ENCODE data around the gene PRICKLE1. TPM values are rescaled to one million over a fixed set of nuclear protein-coding genes. Genes with fewer than 3 reads are reported as not detected.

Gene PRICKLE1
- total RNA-seq, 2 donors from 2014 or later, result 7.6 to 19.7 TPM

GRCh38 chr12:42428850-42429249 is 160.7 kb downstream of the PRICKLE1 start:
- H3K27ac ChIP-seq, result no peak overlapping the region
- TF ChIP-seq CTCF (IDR thresholded peaks at IDR 0.05), result no peak
- no peak overlapping the region for H3K4me3 ChIP-seq
- no peaks in the 10 kb centered on the region for H3K27me3 ChIP-seq
- no peaks in the 10 kb centered on the region for H3K4me1 ChIP-seq
- DNase-seq (ENCODE audit: low spot score), result no peak
- H3K36me3 ChIP-seq, result peaks cover 7% of the 10 kb centered on the region
- no peaks in the 10 kb centered on the region for H3K9me3 ChIP-seq

GRCh38 chr12:42426746-42427145 is 162.8 kb downstream of the PRICKLE1 start:
- no peak overlapping the region for H3K4me3 ChIP-seq
- DNase-seq (ENCODE audit: low spot score), result no peak
- no peak overlapping the region for H3K27ac ChIP-seq
- H3K27me3 ChIP-seq, result no peaks in the 10 kb centered on the region
- H3K36me3 ChIP-seq, result no peaks in the 10 kb centered on the region
- H3K9me3 ChIP-seq, result no peaks in the 10 kb centered on the region
- TF ChIP-seq CTCF (IDR thresholded peaks at IDR 0.05), result no peak
- peaks cover 0 to 12% of the 10 kb centered on the region in 2 donors for H3K4me1 ChIP-seq

- no peak overlapping the region for H3K4me3 ChIP-seq
- no peaks in the 10 kb centered on the region for H3K36me3 ChIP-seq
- DNase-seq (ENCODE audit: low spot score), result no peak
- no peaks in the 10 kb centered on the region for H3K9me3 ChIP-seq
- peaks cover 0 to 12% of the 10 kb centered on the region in 2 donors for H3K4me1 ChIP-seq
- H3K27me3 ChIP-seq, result no peaks in the 10 kb centered on the region
- TF ChIP-seq CTCF (IDR thresholded peaks at IDR 0.05), result no peak
- peak overlapping the region; percentile 25 to 38 for H3K27ac ChIP-seq
Observed at GRCh38 chr12:42422785-42423184, 166.8 kb downstream of the PRICKLE1 start.

GRCh38 chr12:42421844-42422779 is 167.4 kb downstream of the PRICKLE1 start:
- Histone ChIP-seq H3K9me3 (no peaks in the 10 kb centered on the region), H3K27ac (peak overlapping the region; percentile 25 to 38), H3K36me3 (no peaks in the 10 kb centered on the region), H3K27me3 (no peaks in the 10 kb centered on the region), H3K4me1 (peaks cover 0 to 12% of the 10 kb centered on the region in 2 donors), H3K4me3 (no peak overlapping the region)
- no peak for DNase-seq (ENCODE audit: low spot score)
- TF ChIP-seq CTCF (IDR thresholded peaks at IDR 0.05), result no peak

GRCh38 chr12:42420395-42420794 is 169.2 kb downstream of the PRICKLE1 start:
- H3K9me3 ChIP-seq, result no peaks in the 10 kb centered on the region
- no peaks in the 10 kb centered on the region for H3K36me3 ChIP-seq
- no peaks in the 10 kb centered on the region for H3K27me3 ChIP-seq
- no peak for DNase-seq (ENCODE audit: low spot score)
- no peak overlapping the region for H3K4me3 ChIP-seq
- no peak overlapping the region for H3K27ac ChIP-seq
- TF ChIP-seq CTCF (IDR thresholded peaks at IDR 0.05), result no peak
- H3K4me1 ChIP-seq, result peaks cover 0 to 12% of the 10 kb centered on the region in 2 donors

All from right atrium auricular region (tissue), 2 donors.